B cell (primary cell): ENCODE measurements around the gene ENDOU. TPM values are rescaled to one million over a fixed set of nuclear protein-coding genes. Genes with fewer than 3 reads are reported as not detected.

Experiments used
- ATAC-seq: fragments of 200-7000 bp; cut with Tn5 transposase; one replicate; pipeline ENCODE4 v1.10.0; 2021; ENCODE audit warnings: low read depth, mild to moderate bottlenecking, moderate number of reproducible peaks, moderate library complexity
- CTCF ChIA-PET: fragments of 350-600 bp; sonication (Branson Sonifier 250); formaldehyde crosslinking; loops from one replicate; lab custom pipeline; 2021; ENCODE audit warnings: antibody characterized with exemption, inconsistent platforms; lab: Charles Lee
- POLR2A ChIA-PET: fragments of 350-600 bp; sonication (Branson Sonifier 250); formaldehyde crosslinking; loops from one replicate; lab custom pipeline; 2021; ENCODE audit warnings: antibody characterized with exemption; lab: Charles Lee
- DNase-seq: peaks from one replicate; pipeline ENCODE4 v3.0.0; 2013
- H2AFZ ChIP-seq: 2 replicates; pipeline ENCODE4 v1.6.1; 2012; ENCODE audit warnings: mild to moderate bottlenecking, low read depth, low read length; ENCODE audit not compliant: insufficient read depth, poor library complexity, severe bottlenecking
- H3K27ac ChIP-seq, 2 donors: 1 replicate in 1 of 2; 2 replicates in 1 of 2; pipeline ENCODE4 v1.5.1; 2012 to 2013; ENCODE audit warnings: low read length in 2 of 2, mild to moderate bottlenecking in 2 of 2, moderate library complexity in 1 of 2
- H3K27me3 ChIP-seq, 4 experiments: fragments of 200-600 bp in 1 of 4; sonication (generic) in 1 of 4; replicated peaks in 1 of 4; 1 replicate in 2 of 4; 2 replicates in 2 of 4; pipeline versions ENCODE4 v1.6.1 to v1.7.0; 2013 to 2016; ENCODE audit warnings: low read length in 3 of 4, mild to moderate bottlenecking in 2 of 4, mixed read lengths in 1 of 4, moderate library complexity in 1 of 4; ENCODE audit not compliant: insufficient read depth in 4 of 4, control insufficient read depth in 3 of 4; ENCODE audit errors: control extremely low read depth in 1 of 4
- H3K36me3 ChIP-seq, 2 experiments: replicated peaks in 1 of 2; 1 replicate in 1 of 2; 2 replicates in 1 of 2; pipeline versions ENCODE4 v1.6.1 to v1.7.1; 2013; ENCODE audit warnings: low read length in 1 of 2; ENCODE audit not compliant: insufficient read depth in 2 of 2, control insufficient read depth in 1 of 2; ENCODE audit errors: control extremely low read depth in 1 of 2, extremely low read depth in 1 of 2
- H3K4me1 ChIP-seq, 2 donors: fragments of 200-600 bp in 1 of 2; sonication (generic) in 1 of 2; 1 replicate in 1 of 2; 2 replicates in 1 of 2; pipeline versions ENCODE4 v1.5.1 to v1.6.1; 2013 to 2017; ENCODE audit warnings: low read length in 2 of 2; ENCODE audit not compliant: control insufficient read depth in 2 of 2, insufficient read depth in 2 of 2
- H3K4me2 ChIP-seq: replicated peaks from 2 replicates; pipeline ENCODE3; 2012; ENCODE audit warnings: mild to moderate bottlenecking, low read depth, low read length; ENCODE audit not compliant: poor library complexity, severe bottlenecking
- H3K4me3 ChIP-seq, 5 experiments: fragments of 200-600 bp in 1 of 5; sonication (generic) in 1 of 5; 1 replicate in 3 of 5; 2 replicates in 2 of 5; pipeline versions ENCODE4 v1.5.1 to v1.7.0; 2011 to 2016; ENCODE audit warnings: low read length in 4 of 5, mild to moderate bottlenecking in 4 of 5, low read depth in 2 of 5, control low read depth in 1 of 5, moderate library complexity in 1 of 5; ENCODE audit not compliant: insufficient read depth in 1 of 5; ENCODE audit errors: control extremely low read depth in 1 of 5, extremely low read depth in 1 of 5
- H3K79me2 ChIP-seq: fragments of 200-600 bp; sonication (generic); one replicate; pipeline ENCODE4 v1.6.0; 2016; ENCODE audit warnings: low read length; ENCODE audit not compliant: control insufficient read depth, insufficient read depth
- H3K9ac ChIP-seq: fragments of 200-600 bp; sonication (generic); 2 replicates; pipeline ENCODE4 v1.6.1; 2017; ENCODE audit warnings: mild to moderate bottlenecking, low read length, moderate library complexity
- H3K9me3 ChIP-seq, 3 donors: one replicate each; pipeline versions ENCODE4 v1.6.1 to v1.7.1; 2013; ENCODE audit warnings: low read length in 2 of 3; ENCODE audit not compliant: control insufficient read depth in 2 of 3, insufficient read depth in 1 of 3; ENCODE audit errors: control extremely low read depth in 1 of 3
- H4K20me1 ChIP-seq: 2 replicates; pipeline ENCODE4 v1.6.0; 2012; ENCODE audit warnings: mild to moderate bottlenecking, low read length; ENCODE audit not compliant: insufficient read depth, control insufficient read depth, poor library complexity, severe bottlenecking
- H3K27ac Mint-ChIP-seq: one replicate; pipeline ENCODE4 v1.8.0; 2021; ENCODE audit warnings: mixed read lengths
- H3K27me3 Mint-ChIP-seq: one replicate; pipeline ENCODE4 v1.8.0; 2021; ENCODE audit warnings: mixed read lengths
- H3K4me1 Mint-ChIP-seq: one replicate; pipeline ENCODE4 v1.8.0; 2021; ENCODE audit warnings: mixed read lengths
- H3K4me3 Mint-ChIP-seq: one replicate; pipeline ENCODE4 v1.8.0; 2021; ENCODE audit warnings: mixed read lengths
- H3K9me3 Mint-ChIP-seq: one replicate; pipeline ENCODE4 v1.8.0; 2022; ENCODE audit warnings: mixed read lengths; ENCODE audit not compliant: insufficient read depth
- CTCF ChIP-seq: fragments of 200-600 bp; IDR thresholded peaks from one replicate; pipeline ENCODE4 v1.8.0; 2022; ENCODE audit warnings: antibody characterized with exemption, mild to moderate bottlenecking
- EZH2 ChIP-seq: IDR thresholded peaks from 2 replicates; pipeline ENCODE4 v1.6.1; 2012; ENCODE audit warnings: borderline replicate concordance, low read depth, mild to moderate bottlenecking, moderate library complexity, low read length; ENCODE audit not compliant: insufficient read depth, poor library complexity, severe bottlenecking
- WGBS: methylation state at CpG from one replicate; pipeline ENCODE4 v1.1.5; 2013; ENCODE audit warnings: missing lambda C conversion rate; ENCODE audit not compliant: insufficient coverage; 5-methylcytosine and 5-hydroxymethylcytosine counted together
- intact Hi-C: fragments of 100-400 bp; cut with micrococcal nuclease; formaldehyde crosslinking; loops from one replicate; pipeline ENCODE4 v1.10.0; 2022
- polyA plus RNA-seq: library from polyadenylated mRNA; depleted of rRNA; stranded (reverse); fragments of >200 nt; gene quantifications from 2 replicates; pipeline ENCODE4 v1.2.3, GENCODE V29; 2012
- total RNA-seq, 2 donors: library from RNA; stranded (reverse); fragments of 120-200 nt in 1 of 2; gene quantifications; 1 replicate in 1 of 2; 2 replicates in 1 of 2; pipeline versions ENCODE4 v1.2.3 to v1.2.4, GENCODE V29; 2013 to 2022

ENDOU gene
- total and polyA plus RNA-seq, 2 donors (not counting 1 experiment from before 2014, with no cell fraction given), result 0.03 TPM; not detected in 1

- H3K4me3 Mint-ChIP-seq, result no peak overlapping the region
- CTCF ChIA-PET, result interaction anchor here (0.5 to 2.8 kb wide), 6 partner anchors 10 to 1756 kb away, joined by 3 to 28 read pairs (median 4); no protein-coding TSS in a partner anchor
- WGBS, result 100% methylated on average over 1 of the region's 3 CpGs
Measured at GRCh38 chr12:47687636-47688035, 37.7 kb downstream of the ENDOU start.

More at GRCh38 chr12:47687636-47688035, 37.7 kb downstream of the ENDOU start:
- Histone ChIP-seq H3K4me3 (no peak overlapping the region), H3K9ac (no peak overlapping the region), H3K4me1 (no peaks in the 10 kb centered on the region), H4K20me1 (no peaks in the 10 kb centered on the region), H3K79me2 (peaks cover 9% of the 10 kb centered on the region), H3K27me3 (no peaks in the 10 kb centered on the region), H3K9me3 (no peaks in the 10 kb centered on the region), H3K27ac (no peak overlapping the region), H2AFZ (no peak overlapping the region), H3K36me3 (peaks cover 4 to 60% of the 10 kb centered on the region in 2 experiments), H3K4me2 (no peak overlapping the region)
- H3K9me3 Mint-ChIP-seq, result no peaks in the 10 kb centered on the region
- no peak overlapping the region for H3K27ac Mint-ChIP-seq
- H3K4me1 Mint-ChIP-seq, result peaks cover 4% of the 10 kb centered on the region
- no peak for TF ChIP-seq EZH2
- TF ChIP-seq CTCF, result no peak
- no peaks in the 10 kb centered on the region for H3K27me3 Mint-ChIP-seq
- POLR2A ChIA-PET, result no interaction called here
- DNase-seq, result no peak
- ATAC-seq, result no peak
- intact Hi-C loops, result loop anchor here (2.0 kb wide), 1 partner anchor 655 kb away; no protein-coding TSS in a partner anchor
